Globus pallidus (tissue), 1 donor: ENCODE results near the gene IFITM5.
"Not testable (repeated sequence)": the region's sequence is repeated elsewhere in the genome, so short reads cannot be mapped to it uniquely, and the experiment has no call there.

Source experiments
- DNase-seq: peaks from one replicate; pipeline ENCODE4 v3.0.0-alpha.2; 2015; ENCODE audit warnings: low spot score

The IFITM5 gene

GRCh38 chr11:295351-296170, 3.8 kb downstream of the IFITM5 start:
- no peak for DNase-seq

- DNase-seq: no peak
Measured at GRCh38 chr11:294780-295179, 4.5 kb downstream of the IFITM5 start.

- no peak for DNase-seq
Measured at GRCh38 chr11:293852-294661, 5.3 kb downstream of the IFITM5 start.

- no peak for DNase-seq
Measured at GRCh38 chr11:293271-293851, 6.0 kb downstream of the IFITM5 start.

GRCh38 chr11:292211-293121, 6.9 kb downstream of the IFITM5 start:
- DNase-seq: no peak

GRCh38 chr11:291281-292210, 7.8 kb downstream of the IFITM5 start:
- DNase-seq: no peak

GRCh38 chr11:290621-291231, 8.6 kb downstream of the IFITM5 start:
- no peak for DNase-seq

- DNase-seq: no peak
Measured at GRCh38 chr11:289712-290620, 9.4 kb downstream of the IFITM5 start.

GRCh38 chr11:289398-289711, 10.0 kb downstream of the IFITM5 start:
- DNase-seq: no peak

GRCh38 chr11:288478-289397, 10.6 kb downstream of the IFITM5 start, which contains the start of gene PGGHG:
PGGHG (plus strand) TSS chr11:289126; CDS start chr11:289817, 691 bp downstream.
- DNase-seq: no peak

GRCh38 chr11:287821-288477, 11.4 kb downstream of the IFITM5 start:
- DNase-seq: no peak

- DNase-seq: not testable (repeated sequence)
Measured at GRCh38 chr11:286977-287820, 12.1 kb downstream of the IFITM5 start.

GRCh38 chr11:285894-286220, 13.5 kb downstream of the IFITM5 start:
- DNase-seq: no peak

- no peak for DNase-seq
Measured at GRCh38 chr11:285021-285893, 14.1 kb downstream of the IFITM5 start.

GRCh38 chr11:284105-285020, 15.0 kb downstream of the IFITM5 start:
- DNase-seq: no peak
